H1 (cell line): ENCODE data around the gene MATN1. TPM values are rescaled to one million over a fixed set of nuclear protein-coding genes. Genes with fewer than 3 reads are reported as not detected.

Source experiments
- ASH2L ChIP-seq: fragments of 200-600, 300-600 bp; sonication (generic); IDR thresholded peaks from one replicate; pipeline ENCODE4 v1.7.1; 2017; ENCODE audit warnings: low read length
- BRCA1 ChIP-seq: IDR thresholded peaks from 2 replicates; pipeline ENCODE4 v1.6.1; 2012; ENCODE audit warnings: low read depth, low read length, improper control_type of control experiment
- GTF2F1 ChIP-seq: IDR thresholded peaks from 2 replicates; pipeline ENCODE4 v1.6.1; 2012; ENCODE audit warnings: low read depth, low read length, improper control_type of control experiment, borderline replicate concordance
- RFX5 ChIP-seq: IDR thresholded peaks from 2 replicates; pipeline ENCODE4 v1.6.1; 2011; ENCODE audit warnings: low read depth, low read length, improper control_type of control experiment, borderline replicate concordance
- RNF2 ChIP-seq: fragments of 200-900, 300-1000 bp; sonication (generic); IDR thresholded peaks from 2 replicates; pipeline ENCODE4 v1.7.1; 2016; ENCODE audit warnings: borderline replicate concordance, low read depth, mild to moderate bottlenecking, antibody characterized with exemption, low read length; ENCODE audit not compliant: poor library complexity, severe bottlenecking; ENCODE audit errors: missing control alignments
- SIX5 ChIP-seq: IDR thresholded peaks from 2 replicates; pipeline ENCODE4 v1.6.1; 2011; ENCODE audit warnings: mild to moderate bottlenecking, low read depth, low read length
- SP1 ChIP-seq: IDR thresholded peaks from 2 replicates; pipeline ENCODE4 v1.6.1; 2011; ENCODE audit warnings: low read depth, low read length
- TAF1 ChIP-seq: IDR thresholded peaks from 2 replicates; pipeline ENCODE4 v1.6.1; 2011; ENCODE audit warnings: mild to moderate bottlenecking, low read depth, low read length
- TCF12 ChIP-seq: IDR thresholded peaks from 2 replicates; pipeline ENCODE4 v1.6.1; 2011; ENCODE audit warnings: low read depth, mild to moderate bottlenecking, low read length
- polyA plus RNA-seq, 7 experiments: library from polyadenylated mRNA; depleted of rRNA in 3 of 7; stranded (reverse) in 5 of 7; unstranded in 2 of 7; fragments of >200 nt in 5 of 7; fragments of 200-250 nt in 2 of 7; gene quantifications; 1 replicate in 5 of 7; 2 replicates in 1 of 7; 4 replicates in 1 of 7; pipeline versions ENCODE4 v1.2.1 to v1.2.3, GENCODE V29; 2011 to 2013; ENCODE audit warnings: missing spikeins in 2 of 7, mixed read lengths in 2 of 7
- total RNA-seq: library from RNA; stranded (reverse); fragmentation: NEBNext Ultra II Directional; extraction: Animal tissue kit (Norgen Biotek cat#: 25700); gene quantifications from 2 replicates; pipeline ENCODE4 v1.2.1, GENCODE V29; 2021

The MATN1 gene
- total and polyA plus RNA-seq, 2 of the 8 experiments (the other 6 are each of a cell fraction or from before 2014, with no cell fraction given) = 0.12 to 0.28 TPM

DNA sequence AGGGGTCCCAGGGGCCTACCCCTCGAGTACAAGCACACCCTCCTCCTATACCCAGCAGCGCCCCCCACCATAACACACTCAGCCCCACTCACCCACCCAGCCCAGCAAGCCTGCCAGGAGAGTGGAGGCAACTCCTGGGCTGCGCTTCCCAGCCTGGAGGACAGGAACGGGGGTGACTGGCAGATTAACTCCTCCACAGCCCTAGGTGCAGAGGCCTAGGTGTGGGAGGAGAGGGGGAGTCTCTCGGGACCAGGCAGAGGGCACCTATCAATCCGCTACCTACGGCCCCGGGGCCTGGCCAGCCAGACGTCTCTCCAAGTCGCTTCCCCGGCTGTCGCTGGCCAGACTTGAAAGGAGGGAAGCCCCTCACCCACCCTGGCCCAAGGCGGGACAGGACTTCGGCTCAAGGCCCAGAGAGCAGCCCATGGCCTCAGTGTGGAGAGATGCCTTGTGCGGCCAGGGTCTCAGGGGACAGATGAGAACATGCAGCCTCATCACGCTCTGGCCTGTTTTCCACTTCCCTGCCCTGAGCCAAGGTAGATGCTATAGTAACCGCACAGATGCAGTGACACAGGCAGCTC is 24.9 kb downstream of the MATN1 start (continued):
- TF ChIP-seq GTF2F1 = no peak
- no peak for TF ChIP-seq ASH2L
- no peak for TF ChIP-seq SIX5
- TF ChIP-seq SP1 = no peak
- TF ChIP-seq TAF1 = no peak
- TF ChIP-seq TCF12 = no peak
- TF ChIP-seq RFX5 = no peak
- TF ChIP-seq BRCA1 = no peak
- TF ChIP-seq RNF2 = no peak
